Measurements from ENCODE around the gene BEST1.

DNA sequence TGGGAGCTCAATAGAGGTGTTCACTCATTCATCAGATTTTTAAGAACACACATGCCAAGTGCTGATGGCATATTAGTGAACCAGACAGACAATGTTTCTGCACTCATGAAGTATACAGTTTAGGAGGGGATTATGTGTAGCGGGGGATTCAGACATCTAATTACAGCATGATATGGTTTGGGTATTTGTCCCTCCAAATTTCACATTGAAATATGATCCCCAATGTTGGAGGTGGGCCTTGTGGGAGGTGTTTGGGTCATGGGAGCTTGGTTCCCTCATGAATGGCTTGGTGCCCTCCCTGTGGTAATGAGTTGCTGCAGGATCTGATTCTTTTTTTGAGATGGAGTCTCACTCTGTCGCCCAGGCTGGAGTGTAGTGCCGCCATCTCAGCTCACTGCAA, 23.9 kb upstream of the BEST1 start:
- no peak for TF ChIP-seq POLR2AphosphoS5 (IDR thresholded peaks at IDR 0.05)
- TF ChIP-seq, protein P1, sequence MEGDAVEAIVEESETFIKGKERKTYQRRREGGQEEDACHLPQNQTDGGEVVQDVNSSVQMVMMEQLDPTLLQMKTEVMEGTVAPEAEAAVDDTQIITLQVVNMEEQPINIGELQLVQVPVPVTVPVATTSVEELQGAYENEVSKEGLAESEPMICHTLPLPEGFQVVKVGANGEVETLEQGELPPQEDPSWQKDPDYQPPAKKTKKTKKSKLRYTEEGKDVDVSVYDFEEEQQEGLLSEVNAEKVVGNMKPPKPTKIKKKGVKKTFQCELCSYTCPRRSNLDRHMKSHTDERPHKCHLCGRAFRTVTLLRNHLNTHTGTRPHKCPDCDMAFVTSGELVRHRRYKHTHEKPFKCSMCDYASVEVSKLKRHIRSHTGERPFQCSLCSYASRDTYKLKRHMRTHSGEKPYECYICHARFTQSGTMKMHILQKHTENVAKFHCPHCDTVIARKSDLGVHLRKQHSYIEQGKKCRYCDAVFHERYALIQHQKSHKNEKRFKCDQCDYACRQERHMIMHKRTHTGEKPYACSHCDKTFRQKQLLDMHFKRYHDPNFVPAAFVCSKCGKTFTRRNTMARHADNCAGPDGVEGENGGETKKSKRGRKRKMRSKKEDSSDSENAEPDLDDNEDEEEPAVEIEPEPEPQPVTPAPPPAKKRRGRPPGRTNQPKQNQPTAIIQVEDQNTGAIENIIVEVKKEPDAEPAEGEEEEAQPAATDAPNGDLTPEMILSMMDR (IDR thresholded peaks at IDR 0.05), result no peak
